B cell (primary cell): Measurements from ENCODE around the gene CCL19. TPM values are rescaled to one million over a fixed set of nuclear protein-coding genes. Genes with fewer than 3 reads are reported as not detected.

Experiments used
- ATAC-seq: fragments of 200-7000 bp; cut with Tn5 transposase; one replicate; pipeline ENCODE4 v1.10.0; 2021; ENCODE audit warnings: low read depth, mild to moderate bottlenecking, moderate number of reproducible peaks, moderate library complexity
- CTCF ChIA-PET: fragments of 350-600 bp; sonication (Branson Sonifier 250); formaldehyde crosslinking; loops from one replicate; lab custom pipeline; 2021; ENCODE audit warnings: antibody characterized with exemption, inconsistent platforms; lab: Charles Lee
- POLR2A ChIA-PET: fragments of 350-600 bp; sonication (Branson Sonifier 250); formaldehyde crosslinking; loops from one replicate; lab custom pipeline; 2021; ENCODE audit warnings: antibody characterized with exemption; lab: Charles Lee
- DNase-seq: peaks from one replicate; pipeline ENCODE4 v3.0.0; 2013
- H2AFZ ChIP-seq: 2 replicates; pipeline ENCODE4 v1.6.1; 2012; ENCODE audit warnings: mild to moderate bottlenecking, low read depth, low read length; ENCODE audit not compliant: insufficient read depth, poor library complexity, severe bottlenecking
- H3K27ac ChIP-seq, 2 donors: 1 replicate in 1 of 2; 2 replicates in 1 of 2; pipeline ENCODE4 v1.5.1; 2012 to 2013; ENCODE audit warnings: low read length in 2 of 2, mild to moderate bottlenecking in 2 of 2, moderate library complexity in 1 of 2
- H3K27me3 ChIP-seq, 4 experiments: fragments of 200-600 bp in 1 of 4; sonication (generic) in 1 of 4; replicated peaks in 1 of 4; 1 replicate in 2 of 4; 2 replicates in 2 of 4; pipeline versions ENCODE4 v1.6.1 to v1.7.0; 2013 to 2016; ENCODE audit warnings: low read length in 3 of 4, mild to moderate bottlenecking in 2 of 4, mixed read lengths in 1 of 4, moderate library complexity in 1 of 4; ENCODE audit not compliant: insufficient read depth in 4 of 4, control insufficient read depth in 3 of 4; ENCODE audit errors: control extremely low read depth in 1 of 4
- H3K36me3 ChIP-seq, 2 experiments: replicated peaks in 1 of 2; 1 replicate in 1 of 2; 2 replicates in 1 of 2; pipeline versions ENCODE4 v1.6.1 to v1.7.1; 2013; ENCODE audit warnings: low read length in 1 of 2; ENCODE audit not compliant: insufficient read depth in 2 of 2, control insufficient read depth in 1 of 2; ENCODE audit errors: control extremely low read depth in 1 of 2, extremely low read depth in 1 of 2
- H3K4me1 ChIP-seq, 2 donors: fragments of 200-600 bp in 1 of 2; sonication (generic) in 1 of 2; 1 replicate in 1 of 2; 2 replicates in 1 of 2; pipeline versions ENCODE4 v1.5.1 to v1.6.1; 2013 to 2017; ENCODE audit warnings: low read length in 2 of 2; ENCODE audit not compliant: control insufficient read depth in 2 of 2, insufficient read depth in 2 of 2
- H3K4me2 ChIP-seq: replicated peaks from 2 replicates; pipeline ENCODE3; 2012; ENCODE audit warnings: mild to moderate bottlenecking, low read depth, low read length; ENCODE audit not compliant: poor library complexity, severe bottlenecking
- H3K4me3 ChIP-seq, 5 experiments: fragments of 200-600 bp in 1 of 5; sonication (generic) in 1 of 5; 1 replicate in 3 of 5; 2 replicates in 2 of 5; pipeline versions ENCODE4 v1.5.1 to v1.7.0; 2011 to 2016; ENCODE audit warnings: low read length in 4 of 5, mild to moderate bottlenecking in 4 of 5, low read depth in 2 of 5, control low read depth in 1 of 5, moderate library complexity in 1 of 5; ENCODE audit not compliant: insufficient read depth in 1 of 5; ENCODE audit errors: control extremely low read depth in 1 of 5, extremely low read depth in 1 of 5
- H3K79me2 ChIP-seq: fragments of 200-600 bp; sonication (generic); one replicate; pipeline ENCODE4 v1.6.0; 2016; ENCODE audit warnings: low read length; ENCODE audit not compliant: control insufficient read depth, insufficient read depth
- H3K9ac ChIP-seq: fragments of 200-600 bp; sonication (generic); 2 replicates; pipeline ENCODE4 v1.6.1; 2017; ENCODE audit warnings: mild to moderate bottlenecking, low read length, moderate library complexity
- H3K9me3 ChIP-seq, 3 donors: one replicate each; pipeline versions ENCODE4 v1.6.1 to v1.7.1; 2013; ENCODE audit warnings: low read length in 2 of 3; ENCODE audit not compliant: control insufficient read depth in 2 of 3, insufficient read depth in 1 of 3; ENCODE audit errors: control extremely low read depth in 1 of 3
- H4K20me1 ChIP-seq: 2 replicates; pipeline ENCODE4 v1.6.0; 2012; ENCODE audit warnings: mild to moderate bottlenecking, low read length; ENCODE audit not compliant: insufficient read depth, control insufficient read depth, poor library complexity, severe bottlenecking
- H3K27ac Mint-ChIP-seq: one replicate; pipeline ENCODE4 v1.8.0; 2021; ENCODE audit warnings: mixed read lengths
- H3K27me3 Mint-ChIP-seq: one replicate; pipeline ENCODE4 v1.8.0; 2021; ENCODE audit warnings: mixed read lengths
- H3K4me1 Mint-ChIP-seq: one replicate; pipeline ENCODE4 v1.8.0; 2021; ENCODE audit warnings: mixed read lengths
- H3K4me3 Mint-ChIP-seq: one replicate; pipeline ENCODE4 v1.8.0; 2021; ENCODE audit warnings: mixed read lengths
- H3K9me3 Mint-ChIP-seq: one replicate; pipeline ENCODE4 v1.8.0; 2022; ENCODE audit warnings: mixed read lengths; ENCODE audit not compliant: insufficient read depth
- EZH2 ChIP-seq: IDR thresholded peaks from 2 replicates; pipeline ENCODE4 v1.6.1; 2012; ENCODE audit warnings: borderline replicate concordance, low read depth, mild to moderate bottlenecking, moderate library complexity, low read length; ENCODE audit not compliant: insufficient read depth, poor library complexity, severe bottlenecking
- WGBS: methylation state at CpG from one replicate; pipeline ENCODE4 v1.1.5; 2013; ENCODE audit warnings: missing lambda C conversion rate; ENCODE audit not compliant: insufficient coverage; 5-methylcytosine and 5-hydroxymethylcytosine counted together
- intact Hi-C: fragments of 100-400 bp; cut with micrococcal nuclease; formaldehyde crosslinking; loops from one replicate; pipeline ENCODE4 v1.10.0; 2022
- polyA plus RNA-seq: library from polyadenylated mRNA; depleted of rRNA; stranded (reverse); fragments of >200 nt; gene quantifications from 2 replicates; pipeline ENCODE4 v1.2.3, GENCODE V29; 2012
- total RNA-seq, 2 donors: library from RNA; stranded (reverse); fragments of 120-200 nt in 1 of 2; gene quantifications; 1 replicate in 1 of 2; 2 replicates in 1 of 2; pipeline versions ENCODE4 v1.2.3 to v1.2.4, GENCODE V29; 2013 to 2022
- TF ChIP-seq, protein P1 (sequence below): fragments of 200-600 bp; IDR thresholded peaks from one replicate; pipeline ENCODE4 v1.8.0; 2022; ENCODE audit warnings: antibody characterized with exemption, mild to moderate bottlenecking

The CCL19 gene
- total and polyA plus RNA-seq, 2 donors (not counting 1 experiment from before 2014, with no cell fraction given): not detected

DNA sequence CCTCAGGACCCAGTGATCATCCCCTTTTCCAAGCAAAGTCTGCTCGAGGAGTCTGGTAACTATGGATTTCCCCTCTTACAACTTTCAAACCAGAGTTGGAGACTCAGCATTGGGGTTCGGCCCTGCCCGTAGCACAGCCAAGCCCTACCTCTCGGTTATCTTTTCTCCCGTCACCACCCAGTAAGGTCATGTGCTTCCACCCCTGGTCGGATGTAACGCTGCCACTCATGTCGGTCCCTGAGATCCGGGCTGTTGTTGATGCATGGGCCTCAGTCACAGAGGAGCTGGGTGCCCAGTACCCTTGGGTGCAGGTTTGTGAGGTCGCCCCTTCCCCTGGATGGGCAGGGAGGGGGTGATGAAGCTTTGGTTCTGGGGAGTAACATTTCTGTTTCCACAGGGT is 43.4 kb downstream of the CCL19 start:
- Histone ChIP-seq H3K4me3 (peak overlapping the region in 4 of 5 experiments; percentile 79 to 98 (median 91)), H3K9me3 (no peaks in the 10 kb centered on the region), H2AFZ (peak overlapping the region; percentile 90), H4K20me1 (peaks cover 14% of the 10 kb centered on the region), H3K36me3 (peaks cover 0 to 18% of the 10 kb centered on the region in 2 experiments), H3K27me3 (no peaks in the 10 kb centered on the region), H3K79me2 (peaks cover 19% of the 10 kb centered on the region), H3K4me2 (peak overlapping the region; percentile 80), H3K9ac (peak overlapping the region; percentile 85), H3K4me1 (peaks cover 16 to 17% of the 10 kb centered on the region in 2 donors), H3K27ac (no peak overlapping the region)
- CTCF ChIA-PET: interaction anchor here (0.8 to 3.3 kb wide), 6 partner anchors 9 to 55 kb away, joined by 6 to 36 read pairs (median 21); partner anchors contain the start of genes CCL27 and SIGMAR1
- DNase-seq (no peak), ATAC-seq (no peak)
- Mint-ChIP-seq H3K4me3 (peak overlapping the region; percentile 97), H3K27ac (peak overlapping the region; percentile 94), H3K27me3 (no peaks in the 10 kb centered on the region), H3K4me1 (peaks cover 35% of the 10 kb centered on the region), H3K9me3 (no peaks in the 10 kb centered on the region)
- whole genome bisulfite sequencing: 83% methylated on average over 10 of the region's 10 CpGs
- intact Hi-C loops: no loop called here
- TF ChIP-seq, protein P1, sequence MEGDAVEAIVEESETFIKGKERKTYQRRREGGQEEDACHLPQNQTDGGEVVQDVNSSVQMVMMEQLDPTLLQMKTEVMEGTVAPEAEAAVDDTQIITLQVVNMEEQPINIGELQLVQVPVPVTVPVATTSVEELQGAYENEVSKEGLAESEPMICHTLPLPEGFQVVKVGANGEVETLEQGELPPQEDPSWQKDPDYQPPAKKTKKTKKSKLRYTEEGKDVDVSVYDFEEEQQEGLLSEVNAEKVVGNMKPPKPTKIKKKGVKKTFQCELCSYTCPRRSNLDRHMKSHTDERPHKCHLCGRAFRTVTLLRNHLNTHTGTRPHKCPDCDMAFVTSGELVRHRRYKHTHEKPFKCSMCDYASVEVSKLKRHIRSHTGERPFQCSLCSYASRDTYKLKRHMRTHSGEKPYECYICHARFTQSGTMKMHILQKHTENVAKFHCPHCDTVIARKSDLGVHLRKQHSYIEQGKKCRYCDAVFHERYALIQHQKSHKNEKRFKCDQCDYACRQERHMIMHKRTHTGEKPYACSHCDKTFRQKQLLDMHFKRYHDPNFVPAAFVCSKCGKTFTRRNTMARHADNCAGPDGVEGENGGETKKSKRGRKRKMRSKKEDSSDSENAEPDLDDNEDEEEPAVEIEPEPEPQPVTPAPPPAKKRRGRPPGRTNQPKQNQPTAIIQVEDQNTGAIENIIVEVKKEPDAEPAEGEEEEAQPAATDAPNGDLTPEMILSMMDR: no peak
- no peak for TF ChIP-seq EZH2
- POLR2A ChIA-PET: interaction anchor here (0.6 to 2.8 kb wide), 3 partner anchors 8 to 17 kb away, joined by 9 to 31 read pairs (median 13); partner anchors contain the start of gene SIGMAR1

DNA sequence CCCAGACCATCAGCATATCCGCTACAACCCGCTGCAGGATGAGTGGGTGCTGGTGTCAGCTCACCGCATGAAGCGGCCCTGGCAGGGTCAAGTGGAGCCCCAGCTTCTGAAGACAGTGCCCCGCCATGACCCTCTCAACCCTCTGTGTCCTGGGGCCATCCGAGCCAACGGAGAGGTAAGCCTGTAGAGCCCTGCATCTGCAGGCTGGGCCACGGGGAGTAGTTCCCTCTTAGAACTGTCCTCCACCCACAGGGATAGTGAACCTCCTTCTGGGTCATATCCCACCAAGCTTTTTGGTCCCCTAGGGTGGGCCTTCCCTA is 44.0 kb downstream of the CCL19 start:
- ATAC-seq (no peak), DNase-seq (no peak)
- Mint-ChIP-seq H3K4me3 (peak overlapping the region; percentile 97), H3K27ac (peak overlapping the region; percentile 94), H3K27me3 (no peaks in the 10 kb centered on the region), H3K4me1 (peaks cover 29% of the 10 kb centered on the region), H3K9me3 (no peaks in the 10 kb centered on the region)
- 2% methylated on average over 8 of the region's 8 CpGs for WGBS
- CTCF ChIA-PET: interaction anchor here (0.9 to 3.3 kb wide), 9 partner anchors 9 to 243 kb away, joined by 3 to 36 read pairs (median 10); partner anchors contain the start of genes CCL27, DCTN3 and SIGMAR1
- no peaks in the 10 kb centered on the region for H3K9me3 ChIP-seq
- H4K20me1 ChIP-seq: peaks cover 14% of the 10 kb centered on the region
- peaks cover 16 to 17% of the 10 kb centered on the region in 2 donors for H3K4me1 ChIP-seq
- intact Hi-C loops: no loop called here
- peak overlapping the region; percentile 79 to 98 (median 87) for H3K4me3 ChIP-seq
- POLR2A ChIA-PET: interaction anchor here (0.6 to 2.8 kb wide), 5 partner anchors 9 to 35 kb away, joined by 3 to 31 read pairs (median 9); partner anchors contain the start of genes DCTN3, RPP25L and SIGMAR1
- peak overlapping the region; percentile 85 for H3K9ac ChIP-seq
- peaks cover 19% of the 10 kb centered on the region for H3K79me2 ChIP-seq
- H3K27me3 ChIP-seq: no peaks in the 10 kb centered on the region
- H3K36me3 ChIP-seq: peaks cover 0 to 18% of the 10 kb centered on the region in 2 experiments
- peak overlapping the region; percentile 90 for H2AFZ ChIP-seq
- H3K4me2 ChIP-seq: peak overlapping the region; percentile 80
- TF ChIP-seq EZH2: no peak
- TF ChIP-seq, protein P1: no peak
- H3K27ac ChIP-seq: peak overlapping the region; percentile 47 to 64
